ENCODE measurements around the gene ARHGAP18.

The ARHGAP18 gene

GRCh38 chr6:129732034-129732433 is 22.1 kb upstream of the ARHGAP18 start:
- TF ChIP-seq CTCF (conservative IDR thresholded peaks at IDR 0.05; ENCODE audit: low read depth, low read length) = no peak

GRCh38 chr6:129731428-129731827 is 21.5 kb upstream of the ARHGAP18 start:
- TF ChIP-seq CTCF (conservative IDR thresholded peaks at IDR 0.05; ENCODE audit: low read depth, low read length) = no peak
- Histone ChIP-seq H3K36me3 (ENCODE audit: insufficient read depth) (no peaks in the 10 kb centered on the region), H3K4me2 (no peak overlapping the region), H3K4me1 (ENCODE audit: low read depth, poor library complexity, severe bottlenecking) (peaks cover 9% of the 10 kb centered on the region), H3K27ac (no peak overlapping the region), H3K79me2 (ENCODE audit: insufficient read depth, low read depth) (no peaks in the 10 kb centered on the region), H2AFZ (ENCODE audit: low read depth) (peak overlapping the region; percentile 51), H3K9ac (no peak overlapping the region), H3K4me3 (IDR thresholded peaks at IDR 0.05; ENCODE audit: insufficient read depth, low read depth, low read length) (no peak overlapping the region), H3K27me3 (ENCODE audit: insufficient read depth, low read depth) (no peaks in the 10 kb centered on the region), H4K20me1 (ENCODE audit: insufficient read depth) (no peaks in the 10 kb centered on the region)

More at GRCh38 chr6:129732034-129732433, 22.1 kb upstream of the ARHGAP18 start:
- Histone ChIP-seq H3K27ac (no peak overlapping the region), H3K4me2 (no peak overlapping the region), H3K36me3 (ENCODE audit: insufficient read depth) (no peaks in the 10 kb centered on the region), H3K4me1 (ENCODE audit: low read depth, poor library complexity, severe bottlenecking) (peaks cover 9% of the 10 kb centered on the region), H3K79me2 (ENCODE audit: insufficient read depth, low read depth) (no peaks in the 10 kb centered on the region), H4K20me1 (ENCODE audit: insufficient read depth) (no peaks in the 10 kb centered on the region), H2AFZ (ENCODE audit: low read depth) (no peak overlapping the region), H3K4me3 (IDR thresholded peaks at IDR 0.05; ENCODE audit: insufficient read depth, low read depth, low read length) (no peak overlapping the region), H3K27me3 (ENCODE audit: insufficient read depth, low read depth) (no peaks in the 10 kb centered on the region), H3K9ac (no peak overlapping the region)

GRCh38 chr6:129730477-129731165 is 20.6 kb upstream of the ARHGAP18 start:
- no peaks in the 10 kb centered on the region for H3K36me3 ChIP-seq (ENCODE audit: insufficient read depth)
- H3K4me1 ChIP-seq (ENCODE audit: low read depth, poor library complexity, severe bottlenecking) = peaks cover 9% of the 10 kb centered on the region
- H3K27ac ChIP-seq = no peak overlapping the region
- no peaks in the 10 kb centered on the region for H4K20me1 ChIP-seq (ENCODE audit: insufficient read depth)
- no peaks in the 10 kb centered on the region for H3K27me3 ChIP-seq (ENCODE audit: insufficient read depth, low read depth)
- no peak overlapping the region; the same call in 1 of the 2 replicates for H3K4me2 ChIP-seq
- H3K9ac ChIP-seq = no peak overlapping the region
- peak; percentile 75 for TF ChIP-seq CTCF (conservative IDR thresholded peaks at IDR 0.05; ENCODE audit: low read depth, low read length)
- H3K79me2 ChIP-seq (ENCODE audit: insufficient read depth, low read depth) = no peaks in the 10 kb centered on the region
- no peak overlapping the region for H3K4me3 ChIP-seq (IDR thresholded peaks at IDR 0.05; ENCODE audit: insufficient read depth, low read depth, low read length)
- H2AFZ ChIP-seq (ENCODE audit: low read depth) = peak overlapping the region; percentile 51

GRCh38 chr6:129726650-129727049 is 16.7 kb upstream of the ARHGAP18 start:
- H3K4me1 ChIP-seq (ENCODE audit: low read depth, poor library complexity, severe bottlenecking) = peaks cover 9% of the 10 kb centered on the region

More at GRCh38 chr6:129726650-129727049, 16.7 kb upstream of the ARHGAP18 start:
- H3K4me2 ChIP-seq = no peak overlapping the region
- H3K4me3 ChIP-seq (IDR thresholded peaks at IDR 0.05; ENCODE audit: insufficient read depth, low read depth, low read length) = no peak overlapping the region
- no peaks in the 10 kb centered on the region for H3K79me2 ChIP-seq (ENCODE audit: insufficient read depth, low read depth)
- no peak for TF ChIP-seq CTCF (conservative IDR thresholded peaks at IDR 0.05; ENCODE audit: low read depth, low read length)
- H3K27ac ChIP-seq = no peak overlapping the region
- no peak overlapping the region for H2AFZ ChIP-seq (ENCODE audit: low read depth)
- no peaks in the 10 kb centered on the region for H3K36me3 ChIP-seq (ENCODE audit: insufficient read depth)
- H3K9ac ChIP-seq = no peak overlapping the region
- no peaks in the 10 kb centered on the region for H4K20me1 ChIP-seq (ENCODE audit: insufficient read depth)
- H3K27me3 ChIP-seq (ENCODE audit: insufficient read depth, low read depth) = no peaks in the 10 kb centered on the region

All from KMS-11 (cell line).